Stimulated activated CD8-positive, alpha-beta memory T cell treated with anti-CD3 and anti-CD28 coated beads, Interleukin-12 subunit alpha, Interleukin-12 subunit beta, amount 100 ng/mL, for 24 hours (primary cell): Measurements from ENCODE around the gene METRN.

ENCODE experiments used
- DNase-seq: peaks from one replicate; pipeline ENCODE4 v3.0.0-alpha.2; 2020; ENCODE audit errors: extremely low read depth

The METRN gene

DNA sequence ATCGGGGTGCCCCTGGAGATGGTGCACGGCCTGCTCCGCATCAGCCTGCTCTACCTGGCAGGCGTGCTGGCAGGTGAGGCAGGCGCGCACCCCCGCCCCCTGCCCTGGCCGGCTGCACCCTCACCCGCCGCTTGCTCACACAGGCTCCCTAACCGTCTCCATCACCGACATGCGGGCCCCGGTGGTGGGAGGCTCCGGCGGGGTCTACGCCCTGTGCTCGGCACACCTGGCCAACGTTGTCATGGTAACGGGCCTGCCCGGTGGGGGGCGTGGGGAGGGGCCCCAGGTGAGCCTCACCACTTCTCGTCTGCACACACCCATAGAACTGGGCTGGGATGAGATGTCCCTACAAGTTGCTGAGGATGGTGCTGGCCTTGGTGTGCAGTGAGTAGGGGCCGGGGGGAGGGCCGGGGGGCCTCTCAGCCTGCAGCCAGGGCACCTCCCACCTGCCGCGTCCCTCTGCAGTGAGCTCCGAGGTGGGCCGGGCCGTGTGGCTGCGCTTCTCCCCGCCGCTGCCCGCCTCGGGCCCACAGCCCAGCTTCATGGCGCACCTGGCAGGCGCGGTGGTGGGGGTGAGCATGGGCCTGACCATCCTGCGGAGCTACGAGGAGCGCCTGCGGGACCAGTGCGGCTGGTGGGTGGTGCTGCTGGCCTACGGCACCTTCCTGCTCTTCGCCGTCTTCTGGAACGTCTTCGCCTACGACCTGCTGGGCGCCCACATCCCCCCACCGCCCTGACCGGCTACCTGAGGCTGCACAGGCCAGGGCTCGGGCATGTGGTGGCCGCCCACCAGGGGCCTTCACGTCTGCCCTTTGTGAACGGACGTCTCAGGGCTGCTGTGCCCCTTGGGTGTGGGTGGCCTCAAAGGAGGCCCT is 37.4 kb upstream of the METRN start:
- DNase-seq: no peak

GRCh38 chr16:678209-678857 is 36.6 kb upstream of the METRN start:
- no peak for DNase-seq

DNA sequence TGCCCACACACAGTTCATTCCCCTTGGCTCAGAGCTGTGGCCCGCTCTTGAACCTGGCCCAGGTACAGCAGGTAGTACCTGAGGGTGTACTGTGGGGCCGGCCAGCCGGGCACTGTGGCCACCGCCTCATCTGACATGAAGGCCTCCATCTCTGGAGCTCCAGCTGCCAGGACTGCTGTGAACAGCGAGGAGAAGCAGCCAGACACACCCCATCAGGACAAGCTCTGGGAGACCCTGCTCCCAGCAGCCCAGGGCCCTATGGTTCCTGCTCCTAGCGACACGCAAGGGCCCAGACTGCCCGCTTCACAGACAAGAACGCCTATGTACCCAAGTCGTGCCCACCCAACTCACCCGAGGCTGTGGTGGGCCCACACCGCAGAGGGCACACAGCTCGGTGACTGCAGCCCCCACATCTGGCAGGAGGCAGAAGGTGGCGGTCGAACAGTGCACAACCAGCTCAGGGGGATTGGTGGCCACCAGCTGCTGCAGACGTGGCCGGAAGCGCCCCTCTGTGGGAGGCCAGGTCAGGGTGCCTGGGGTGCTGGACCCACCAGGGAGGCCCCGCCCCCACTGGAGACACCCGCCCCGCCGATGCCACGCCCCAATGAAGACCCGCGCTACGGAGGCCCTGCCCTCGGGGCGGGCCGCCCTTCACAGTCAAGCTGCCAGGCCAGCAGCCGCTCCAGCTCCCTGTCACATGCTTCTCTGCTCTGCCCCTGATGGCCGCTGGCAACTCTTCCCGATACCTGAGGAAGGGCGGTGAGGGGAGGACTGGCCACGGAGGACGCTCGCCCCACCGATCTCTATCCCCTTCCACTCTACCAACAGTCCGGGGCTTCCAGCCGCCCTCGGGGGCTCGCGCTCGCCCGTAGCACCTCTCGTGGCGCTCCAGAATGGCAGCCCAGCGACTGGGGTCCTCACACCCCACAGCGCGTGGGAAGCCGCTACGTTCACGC is 35.8 kb upstream of the METRN start:
- DNase-seq: no peak

DNA sequence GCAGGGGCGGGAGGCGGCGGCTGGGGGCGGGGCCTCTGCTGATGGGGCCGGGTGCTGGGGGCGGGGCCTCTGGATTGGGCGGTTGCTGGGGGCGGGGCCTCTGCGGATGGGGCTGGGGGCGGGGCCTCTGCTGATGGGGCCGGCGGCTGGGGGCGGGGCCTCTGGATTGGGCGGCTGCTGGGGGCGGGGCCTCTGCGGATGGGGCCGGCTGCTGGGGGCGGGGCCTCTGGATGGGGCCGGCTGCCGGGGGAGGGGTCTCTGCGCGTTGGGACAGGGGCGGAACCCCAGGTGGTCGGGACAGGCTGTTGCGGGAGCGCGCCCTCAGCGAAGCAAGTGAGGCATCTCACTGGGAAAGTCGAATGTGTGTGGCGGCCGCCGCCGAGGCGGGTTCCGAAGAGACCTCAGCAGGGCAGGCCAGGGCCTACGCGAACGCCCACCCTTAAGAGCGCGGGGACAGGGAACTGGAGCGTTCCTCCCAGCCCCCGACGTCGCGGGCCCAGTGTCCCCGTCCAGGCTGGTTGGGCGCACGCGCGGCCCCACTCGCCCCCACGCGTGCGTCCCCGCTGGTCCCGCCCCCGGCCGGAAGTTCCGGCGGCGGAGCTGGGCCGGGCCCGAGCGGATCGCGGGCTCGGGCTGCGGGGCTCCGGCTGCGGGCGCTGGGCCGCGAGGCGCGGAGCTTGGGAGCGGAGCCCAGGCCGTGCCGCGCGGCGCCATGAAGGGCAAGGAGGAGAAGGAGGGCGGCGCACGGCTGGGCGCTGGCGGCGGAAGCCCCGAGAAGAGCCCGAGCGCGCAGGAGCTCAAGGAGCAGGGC is 34.9 kb upstream of the METRN start, which contains the start of gene STUB1:
Gene STUB1 (plus strand): TSS at position 597 of the 811 bp plus-strand sequence. CDS start 116 bp downstream, at position 713.
- peak; percentile 83 for DNase-seq

GRCh38 chr16:680625-680945 is 34.3 kb upstream of the METRN start:
- DNase-seq: no peak

- no peak for DNase-seq
These were observed 33.8 kb upstream of the METRN start for GRCh38 chr16:680967-681745.

DNA sequence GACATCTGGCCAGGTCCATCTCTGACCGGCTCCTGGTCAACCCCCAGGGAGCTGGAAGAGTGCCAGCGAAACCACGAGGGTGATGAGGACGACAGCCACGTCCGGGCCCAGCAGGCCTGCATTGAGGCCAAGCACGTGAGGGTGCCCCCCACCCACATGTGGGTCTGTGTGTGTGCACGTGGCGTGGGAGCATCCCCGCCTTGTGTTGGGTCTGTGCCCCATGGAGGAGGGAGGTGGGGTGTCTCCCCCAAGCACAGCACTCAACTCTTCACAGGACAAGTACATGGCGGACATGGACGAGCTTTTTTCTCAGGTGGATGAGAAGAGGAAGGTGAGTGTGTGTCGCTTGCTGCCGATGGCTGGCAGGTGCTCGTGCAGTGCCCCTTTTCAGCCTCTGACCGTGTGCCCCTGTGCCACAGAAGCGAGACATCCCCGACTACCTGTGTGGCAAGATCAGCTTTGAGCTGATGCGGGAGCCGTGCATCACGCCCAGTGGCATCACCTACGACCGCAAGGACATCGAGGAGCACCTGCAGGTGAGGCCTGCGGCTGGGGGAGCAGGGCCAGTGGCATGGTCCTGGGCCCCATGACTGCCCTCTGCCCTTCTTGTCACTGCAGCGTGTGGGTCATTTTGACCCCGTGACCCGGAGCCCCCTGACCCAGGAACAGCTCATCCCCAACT is 33.0 kb upstream of the METRN start:
- no peak for DNase-seq

GRCh38 chr16:682493-683395 is 32.2 kb upstream of the METRN start:
- no peak for DNase-seq

- no peak for DNase-seq
These were observed 31.4 kb upstream of the METRN start for GRCh38 chr16:683396-684070.

GRCh38 chr16:684071-684794 is 30.7 kb upstream of the METRN start, which contains the start of gene JMJD8:
Gene JMJD8 (minus strand): TSS chr16:684334. CDS start chr16:684319, 15 bp downstream.
- peak; percentile 97 for DNase-seq

DNA sequence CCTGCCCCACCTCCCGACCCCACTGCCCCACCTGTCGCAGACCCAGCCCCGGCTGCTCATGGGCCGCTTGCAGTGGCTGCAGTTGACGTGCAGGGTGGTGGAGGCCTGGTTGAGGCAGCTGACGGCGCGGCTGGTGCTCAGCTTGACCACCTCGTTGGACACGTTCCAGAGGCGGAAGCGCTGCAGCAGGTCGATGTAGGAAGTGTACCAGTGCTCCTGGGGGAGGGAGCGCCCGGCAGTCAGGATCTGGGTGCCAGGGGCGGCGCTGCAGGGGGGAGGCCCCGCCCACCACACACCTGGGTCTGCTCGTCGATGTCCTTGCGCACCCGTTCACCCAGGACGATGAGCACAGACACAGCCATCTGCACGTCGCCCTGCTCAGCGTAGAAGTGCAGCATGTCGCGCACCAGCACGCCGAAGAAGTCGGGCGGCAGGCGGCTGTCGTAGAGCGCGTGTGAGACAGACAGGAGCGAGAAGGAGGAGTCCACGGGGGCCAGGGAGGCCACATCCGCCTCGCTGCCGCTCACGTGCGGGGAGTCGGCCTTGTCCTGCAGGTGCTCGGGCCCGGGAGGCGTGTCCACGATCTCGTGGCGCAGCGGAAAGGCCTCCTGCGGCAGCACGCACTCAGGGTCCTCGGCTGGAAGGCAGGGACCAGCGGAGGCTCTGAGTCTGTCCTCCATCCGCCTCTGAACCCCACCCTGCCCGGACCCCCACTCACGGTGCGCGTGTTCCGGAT is 29.8 kb upstream of the METRN start:
- no peak for DNase-seq

DNA sequence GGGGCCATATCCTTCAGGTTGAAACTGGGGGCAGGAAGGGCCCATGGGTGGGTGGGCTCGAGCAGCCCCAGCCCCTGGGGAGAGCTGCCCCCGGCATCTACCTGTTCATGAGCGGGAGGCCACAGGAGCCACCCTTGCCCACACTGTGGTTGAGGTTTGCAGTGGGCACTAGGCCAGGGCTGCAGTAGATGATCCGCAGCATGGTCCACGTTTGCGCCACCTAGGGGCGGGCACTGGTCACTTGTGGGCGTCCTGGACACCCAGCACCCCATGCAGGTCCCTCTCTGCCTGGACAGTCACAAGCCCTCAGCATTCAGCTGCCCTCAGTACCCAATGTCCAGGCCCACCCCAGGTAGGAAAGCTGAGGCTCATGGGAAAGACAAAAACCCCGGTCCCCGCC is 29.0 kb upstream of the METRN start:
- no peak for DNase-seq

DNA sequence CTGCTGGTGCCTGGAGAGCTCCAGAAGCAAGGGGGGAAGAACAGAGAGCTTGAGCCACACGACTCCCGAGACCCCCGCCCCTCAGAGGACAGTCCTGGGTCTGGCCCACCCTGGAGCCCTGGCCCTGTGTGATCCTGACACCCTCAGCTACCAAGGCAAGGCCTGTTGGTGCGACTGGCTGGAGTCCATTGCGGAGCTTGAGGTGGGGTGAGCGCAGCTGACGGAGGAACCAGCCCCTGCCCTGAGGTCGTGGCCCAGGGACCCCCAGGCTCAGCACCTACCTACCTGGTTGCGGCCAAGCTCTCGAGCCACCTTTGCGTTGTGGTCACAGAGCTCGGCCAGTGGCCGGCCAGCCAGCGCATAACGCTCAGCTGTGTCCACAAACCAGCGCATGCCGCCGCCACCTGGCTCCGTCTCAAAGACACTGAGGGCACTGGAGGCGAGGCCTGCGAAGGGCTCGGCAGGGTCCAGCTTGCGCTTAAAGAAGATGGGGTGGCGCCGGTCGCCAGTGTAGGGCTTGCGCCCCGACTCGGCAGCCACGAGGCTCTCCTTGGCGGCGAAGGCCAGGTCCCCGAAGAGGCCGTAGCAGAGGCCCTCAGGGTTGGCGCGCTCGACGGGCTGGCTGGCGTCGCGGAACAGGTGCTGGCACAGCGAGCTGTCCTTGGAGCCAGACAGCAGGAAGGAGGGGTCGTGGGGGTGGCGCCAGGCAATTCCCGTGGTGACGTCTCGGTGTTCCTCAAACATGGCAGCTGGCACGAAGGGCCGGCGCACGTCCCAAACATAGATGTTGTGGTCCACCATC is 28.3 kb upstream of the METRN start:
- DNase-seq: no peak

GRCh38 chr16:687499-687898 is 27.4 kb upstream of the METRN start:
- no peak for DNase-seq

GRCh38 chr16:689175-689897 is 25.6 kb upstream of the METRN start:
- DNase-seq: no peak
